VCaP (cell line): ENCODE measurements around the gene ADPRS.

ENCODE experiments used
- H3K27ac ChIP-seq: fragments of 450-650 bp; 2 replicates; pipeline ENCODE4 v1.5.1; 2017
- TF ChIP-seq, protein P1 (sequence below): fragments of 450-650 bp; conservative IDR thresholded peaks from 2 replicates; pipeline ENCODE4 v1.5.1; 2017; ENCODE audit warnings: mild to moderate bottlenecking, moderate library complexity

ADPRS gene

DNA sequence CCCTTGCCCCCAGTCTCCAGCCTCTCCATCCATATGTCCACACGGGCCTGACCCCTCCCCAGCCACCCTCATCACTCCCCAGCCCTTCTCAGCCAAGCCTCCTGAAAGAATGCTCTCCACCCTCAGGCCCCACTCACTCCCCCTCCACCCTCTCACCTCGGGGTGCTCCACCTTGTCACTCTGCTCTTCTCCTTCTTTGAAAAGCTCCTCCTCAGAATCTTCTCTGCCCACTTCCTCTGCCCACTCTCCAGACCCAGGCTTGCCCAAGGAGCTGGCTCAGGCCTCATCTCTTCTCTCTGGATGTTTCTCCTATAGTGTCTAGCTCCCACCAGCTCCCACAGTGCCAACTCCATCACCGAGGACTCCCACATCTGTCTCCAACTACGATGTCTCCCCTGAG, 22.5 kb downstream of the ADPRS start:
- TF ChIP-seq, protein P1, sequence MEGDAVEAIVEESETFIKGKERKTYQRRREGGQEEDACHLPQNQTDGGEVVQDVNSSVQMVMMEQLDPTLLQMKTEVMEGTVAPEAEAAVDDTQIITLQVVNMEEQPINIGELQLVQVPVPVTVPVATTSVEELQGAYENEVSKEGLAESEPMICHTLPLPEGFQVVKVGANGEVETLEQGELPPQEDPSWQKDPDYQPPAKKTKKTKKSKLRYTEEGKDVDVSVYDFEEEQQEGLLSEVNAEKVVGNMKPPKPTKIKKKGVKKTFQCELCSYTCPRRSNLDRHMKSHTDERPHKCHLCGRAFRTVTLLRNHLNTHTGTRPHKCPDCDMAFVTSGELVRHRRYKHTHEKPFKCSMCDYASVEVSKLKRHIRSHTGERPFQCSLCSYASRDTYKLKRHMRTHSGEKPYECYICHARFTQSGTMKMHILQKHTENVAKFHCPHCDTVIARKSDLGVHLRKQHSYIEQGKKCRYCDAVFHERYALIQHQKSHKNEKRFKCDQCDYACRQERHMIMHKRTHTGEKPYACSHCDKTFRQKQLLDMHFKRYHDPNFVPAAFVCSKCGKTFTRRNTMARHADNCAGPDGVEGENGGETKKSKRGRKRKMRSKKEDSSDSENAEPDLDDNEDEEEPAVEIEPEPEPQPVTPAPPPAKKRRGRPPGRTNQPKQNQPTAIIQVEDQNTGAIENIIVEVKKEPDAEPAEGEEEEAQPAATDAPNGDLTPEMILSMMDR, result no peak
- no peak overlapping the region for H3K27ac ChIP-seq

DNA sequence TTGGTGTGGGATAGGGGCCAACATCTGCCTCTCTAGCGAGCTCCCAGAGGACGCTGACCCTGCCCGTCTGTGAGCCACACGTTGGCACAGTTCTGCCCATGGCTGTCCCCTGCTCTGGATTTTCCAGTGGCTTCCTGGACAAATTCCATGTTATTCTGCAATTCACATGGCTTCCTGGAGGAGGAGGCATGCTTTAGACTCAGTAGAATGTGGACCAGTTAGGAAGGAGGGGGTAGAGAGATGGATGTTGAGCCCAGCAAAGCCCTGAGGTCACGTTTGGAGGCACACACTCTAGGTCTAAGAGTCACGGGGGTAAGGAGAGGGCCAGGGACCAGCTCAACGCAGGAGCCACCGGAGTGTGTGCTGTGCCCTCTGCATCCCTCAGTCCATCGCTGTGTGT, 24.1 kb downstream of the ADPRS start:
- no peak overlapping the region for H3K27ac ChIP-seq

DNA sequence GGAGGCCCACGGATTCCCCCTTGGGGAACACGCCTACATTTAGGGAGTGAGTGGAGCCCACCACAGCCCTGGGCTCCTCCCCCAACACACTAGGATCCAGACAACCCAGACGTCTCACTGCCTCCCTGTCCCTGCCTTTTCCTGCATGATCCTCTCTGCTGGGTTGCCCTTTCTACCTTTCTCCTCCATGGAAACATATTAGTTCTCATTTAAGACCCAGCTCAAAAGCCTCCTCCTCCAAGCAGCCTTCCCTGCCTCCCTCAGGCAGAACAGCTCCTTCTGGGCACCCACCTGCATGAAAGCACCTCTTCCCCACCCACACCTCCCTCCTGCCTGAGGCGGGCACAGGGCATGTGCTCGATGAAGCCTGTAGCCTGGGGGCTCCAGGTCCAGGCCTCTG, 25.7 kb downstream of the ADPRS start:
- TF ChIP-seq, protein P1, result no peak
- no peak overlapping the region for H3K27ac ChIP-seq

More for the DNA sequence above, 24.1 kb downstream of the ADPRS start:
- TF ChIP-seq, protein P1, result no peak

DNA sequence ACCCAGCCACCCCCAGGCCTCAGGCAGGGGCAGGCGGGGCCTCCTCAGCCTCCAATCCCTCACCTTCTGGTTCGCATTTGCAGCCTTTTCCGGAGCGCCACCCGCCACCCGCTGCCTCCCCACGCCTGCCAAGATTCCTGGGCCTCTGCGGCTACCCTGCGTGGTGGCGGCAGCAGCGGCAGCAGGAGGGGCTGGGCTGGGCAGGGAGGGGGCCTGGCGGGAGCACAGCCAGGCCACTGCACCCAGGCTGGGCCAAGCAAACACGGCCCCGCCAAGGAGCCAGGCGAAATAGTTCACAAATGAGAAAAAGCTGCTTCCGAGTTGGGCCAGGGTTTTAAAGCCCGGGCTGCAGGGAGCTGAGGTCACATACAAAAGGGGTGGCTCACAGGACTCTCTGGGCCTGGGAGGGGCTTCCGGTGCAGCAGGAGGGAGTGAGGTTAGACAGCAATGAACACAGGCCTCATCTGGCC, 26.5 kb downstream of the ADPRS start:
- TF ChIP-seq, protein P1, result no peak
- H3K27ac ChIP-seq, result no peak overlapping the region

DNA sequence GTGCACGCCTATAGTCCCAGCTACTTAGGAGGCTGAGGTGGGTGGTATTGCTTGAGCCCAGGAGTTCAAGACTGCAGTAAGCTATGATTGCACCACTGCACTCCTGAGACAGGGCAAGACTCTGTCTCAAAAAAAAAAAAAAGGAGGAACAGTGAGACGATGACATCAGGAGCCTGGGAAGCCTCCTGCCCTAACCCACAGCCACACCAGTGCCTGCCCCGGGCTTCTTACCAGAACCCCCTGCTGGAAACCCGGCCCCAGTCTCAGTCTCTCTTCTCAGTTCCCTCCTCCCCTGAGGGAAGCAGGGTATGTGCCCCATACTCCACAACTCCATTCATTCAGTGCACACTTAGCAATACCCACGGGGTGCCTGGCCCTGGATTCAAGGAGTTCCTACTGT, 27.2 kb downstream of the ADPRS start:
- H3K27ac ChIP-seq, result no peak overlapping the region

DNA sequence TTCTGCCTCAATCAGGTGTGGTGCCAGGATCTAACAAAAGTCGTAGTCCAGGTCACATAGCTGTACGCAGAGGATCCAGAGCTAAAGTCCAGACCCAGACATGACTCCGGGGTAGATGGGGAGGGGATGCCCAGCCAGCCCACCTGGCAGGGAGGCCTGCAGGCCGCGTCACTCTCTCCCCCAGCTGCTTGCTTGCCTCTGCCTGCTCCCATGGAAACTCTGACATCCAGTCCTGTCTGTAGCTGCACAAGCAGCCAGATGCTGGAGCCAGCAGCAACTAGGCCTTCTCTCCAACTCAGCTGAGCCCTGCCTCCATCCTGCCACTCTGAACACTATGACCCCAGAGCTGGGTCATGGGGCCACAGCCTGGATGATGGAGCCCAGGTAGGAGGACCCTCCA, 28.2 kb downstream of the ADPRS start:
- TF ChIP-seq, protein P1, result no peak
- no peak overlapping the region for H3K27ac ChIP-seq

More for the DNA sequence above, 27.2 kb downstream of the ADPRS start:
- TF ChIP-seq, protein P1, result no peak

DNA sequence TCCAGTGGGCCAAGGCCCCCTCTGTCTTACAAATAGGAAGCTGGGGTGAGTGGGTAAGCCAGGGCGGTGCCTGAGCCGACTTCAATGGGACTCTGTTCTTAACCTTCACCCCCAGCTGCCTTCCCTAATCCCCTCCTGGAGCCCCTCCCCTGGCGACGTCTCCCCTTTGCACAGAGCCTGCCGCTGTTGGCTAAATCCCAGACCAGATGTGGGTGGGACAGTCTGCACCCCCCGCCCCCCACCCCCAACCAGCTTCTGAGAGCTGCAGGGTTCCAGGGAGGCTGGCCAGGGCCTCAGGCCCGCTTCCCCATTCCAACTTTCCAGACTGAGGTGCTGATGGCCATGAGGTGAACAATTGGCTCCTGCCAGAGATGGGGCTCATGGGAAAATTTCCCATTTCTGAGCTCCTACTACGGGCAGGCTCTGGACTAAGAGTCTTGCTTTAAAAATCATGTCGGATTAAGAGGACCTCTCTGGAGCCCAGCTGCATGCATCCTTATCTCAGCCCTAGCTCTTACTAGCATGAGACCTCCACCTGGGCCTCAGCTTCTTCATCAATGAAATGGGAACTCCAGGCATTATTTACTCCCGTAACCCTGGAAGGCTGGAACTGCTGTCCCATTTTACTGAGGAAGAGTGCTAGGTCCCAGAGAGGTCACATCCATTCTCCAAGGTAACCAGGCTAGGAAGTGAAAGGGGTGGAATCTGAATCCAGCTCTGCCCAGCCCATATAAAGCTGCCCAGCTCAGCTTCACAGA, 29.9 kb downstream of the ADPRS start:
- H3K27ac ChIP-seq, result no peak overlapping the region

More for the DNA sequence above, 29.9 kb downstream of the ADPRS start:
- TF ChIP-seq, protein P1, result no peak
